RWPE2 (cell line): ENCODE measurements around the gene LRP1-AS.
A peak's percentile ranks its signal among the peaks of the same experiment; 100 is the strongest.

ENCODE experiments used
- ATAC-seq: fragments of 200-7000 bp; cut with Tn5 transposase; 3 replicates; pipeline ENCODE4 v1.9.1; 2021; ENCODE audit warnings: low read depth
- DNase-seq: peaks from one replicate; pipeline ENCODE4 v3.0.0-alpha.2; 2020; ENCODE audit warnings: low spot score
- H3K27ac ChIP-seq: fragments of 450-650 bp; 2 replicates; pipeline ENCODE4 v1.5.1; 2017; ENCODE audit warnings: mild to moderate bottlenecking; ENCODE audit not compliant: poor library complexity, severe bottlenecking
- H3K27me3 ChIP-seq: fragments of 250-450 bp; sonication (Bioruptor Pico); 2 replicates; pipeline ENCODE4 v1.5.1; 2021; ENCODE audit warnings: mild to moderate bottlenecking, moderate library complexity; ENCODE audit not compliant: insufficient read depth, poor library complexity, severe bottlenecking
- H3K36me3 ChIP-seq: fragments of 250-450 bp; sonication (Bioruptor Pico); 2 replicates; pipeline ENCODE4 v1.5.1; 2020; ENCODE audit warnings: low read depth, mild to moderate bottlenecking, moderate library complexity
- H3K4me1 ChIP-seq: fragments of 250-450 bp; sonication (Bioruptor Pico); 2 replicates; pipeline ENCODE4 v1.5.1; 2021; ENCODE audit warnings: mild to moderate bottlenecking, moderate library complexity; ENCODE audit not compliant: insufficient read depth, poor library complexity, severe bottlenecking
- H3K4me3 ChIP-seq: fragments of 250-450 bp; sonication (Bioruptor Pico); 2 replicates; pipeline ENCODE4 v1.5.1; 2021; ENCODE audit warnings: mild to moderate bottlenecking, moderate library complexity; ENCODE audit not compliant: severe bottlenecking
- H3K9me3 ChIP-seq: fragments of 250-450 bp; sonication (Bioruptor Pico); 2 replicates; pipeline ENCODE4 v1.5.1; 2021; ENCODE audit warnings: mild to moderate bottlenecking, moderate library complexity; ENCODE audit not compliant: severe bottlenecking
- CTCF ChIP-seq: fragments of 450-650 bp; IDR thresholded peaks from one replicate; pipeline ENCODE4 v1.5.1; 2017; ENCODE audit warnings: mild to moderate bottlenecking, moderate library complexity; ENCODE audit not compliant: poor library complexity, severe bottlenecking

Gene LRP1-AS

GRCh38 chr12:57185403-57185802 is 38.0 kb upstream of the LRP1-AS start:
- Histone ChIP-seq H3K4me1 (no peaks in the 10 kb centered on the region), H3K27me3 (no peaks in the 10 kb centered on the region), H3K27ac (no peak overlapping the region), H3K36me3 (peaks cover 8% of the 10 kb centered on the region), H3K4me3 (no peak overlapping the region), H3K9me3 (no peaks in the 10 kb centered on the region)
- TF ChIP-seq CTCF, result no peak
- no peak for DNase-seq
- ATAC-seq, result no peak

DNA sequence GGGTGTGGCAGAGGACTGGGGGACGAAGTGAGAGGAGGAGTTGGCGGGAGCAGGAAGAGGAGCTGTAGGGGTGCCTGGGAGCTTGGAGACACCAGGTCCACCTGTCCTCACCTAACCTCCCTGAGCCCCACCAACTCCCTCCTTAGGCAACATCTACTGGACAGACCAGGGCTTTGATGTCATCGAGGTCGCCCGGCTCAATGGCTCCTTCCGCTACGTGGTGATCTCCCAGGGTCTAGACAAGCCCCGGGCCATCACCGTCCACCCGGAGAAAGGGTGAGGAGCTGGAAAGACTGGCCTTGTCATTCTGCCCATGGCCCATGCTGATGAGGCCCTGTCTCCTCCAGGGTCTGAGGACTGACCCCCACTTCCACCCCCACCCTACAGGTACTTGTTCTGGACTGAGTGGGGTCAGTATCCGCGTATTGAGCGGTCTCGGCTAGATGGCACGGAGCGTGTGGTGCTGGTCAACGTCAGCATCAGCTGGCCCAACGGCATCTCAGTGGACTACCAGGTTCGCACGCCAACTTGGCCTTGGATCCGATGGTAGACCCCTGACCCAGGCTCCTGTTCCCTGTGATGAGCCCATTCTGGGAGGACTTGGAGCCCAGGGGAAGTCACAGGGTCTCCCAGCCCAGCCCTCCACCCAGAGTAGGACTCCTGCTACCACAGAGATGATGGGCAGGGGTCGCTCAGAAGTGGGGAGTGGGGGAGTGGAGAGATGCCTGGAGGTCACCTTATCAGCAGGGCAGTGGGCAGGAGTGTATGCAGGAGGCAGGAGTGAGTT is 36.7 kb upstream of the LRP1-AS start:
- DNase-seq, result no peak
- Histone ChIP-seq H3K27me3 (no peaks in the 10 kb centered on the region), H3K27ac (no peak overlapping the region), H3K9me3 (no peaks in the 10 kb centered on the region), H3K4me1 (no peaks in the 10 kb centered on the region), H3K36me3 (peaks cover 8% of the 10 kb centered on the region), H3K4me3 (no peak overlapping the region)
- ATAC-seq, result no peak
- no peak for TF ChIP-seq CTCF

GRCh38 chr12:57182918-57183575 is 35.6 kb upstream of the LRP1-AS start:
- peaks cover 8% of the 10 kb centered on the region for H3K36me3 ChIP-seq
- no peaks in the 10 kb centered on the region for H3K4me1 ChIP-seq
- H3K27ac ChIP-seq, result no peak overlapping the region
- TF ChIP-seq CTCF, result peak; percentile 95
- no peak overlapping the region for H3K4me3 ChIP-seq
- ATAC-seq (peak; percentile 93), DNase-seq (no peak)
- H3K9me3 ChIP-seq, result no peaks in the 10 kb centered on the region
- no peaks in the 10 kb centered on the region for H3K27me3 ChIP-seq

- Histone ChIP-seq H3K27me3 (no peaks in the 10 kb centered on the region), H3K4me1 (peaks cover 8% of the 10 kb centered on the region), H3K36me3 (peaks cover 12% of the 10 kb centered on the region), H3K27ac (no peak overlapping the region), H3K9me3 (no peaks in the 10 kb centered on the region), H3K4me3 (no peak overlapping the region)
- DNase-seq (no peak), ATAC-seq (no peak)
- TF ChIP-seq CTCF, result no peak
These were observed 34.2 kb upstream of the LRP1-AS start for GRCh38 chr12:57181561-57182155.
